NCI-H2107 treated with DMSO at 0.1 percent for 48 hours (cell line): ENCODE measurements around the gene OPA3.

Source experiments
- DNase-seq: peaks from one replicate; lab custom pipeline; 2025; ENCODE audit not compliant: unreplicated experiment; lab: John Stamatoyannopoulos, UW

The OPA3 gene

DNA sequence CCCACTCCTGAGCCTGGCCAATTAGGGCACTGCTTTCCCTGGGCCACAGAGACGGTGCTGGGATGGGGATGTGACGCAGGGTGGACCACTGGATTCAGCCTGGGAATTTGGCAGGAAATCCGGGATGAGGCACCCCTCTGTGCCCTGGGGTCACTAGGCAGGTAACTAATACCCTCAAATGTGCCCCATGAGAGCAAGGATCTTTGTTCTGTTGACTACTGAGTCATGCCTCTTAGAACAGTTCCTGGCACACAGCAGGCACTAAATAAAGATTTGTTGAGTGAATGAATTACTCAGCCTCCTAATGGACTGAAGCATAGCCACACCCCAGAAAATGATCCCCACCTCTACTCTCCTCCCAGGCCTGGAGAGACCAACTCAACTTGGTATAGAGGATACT is 15.9 kb downstream of the OPA3 start:
- no peak for DNase-seq

DNA sequence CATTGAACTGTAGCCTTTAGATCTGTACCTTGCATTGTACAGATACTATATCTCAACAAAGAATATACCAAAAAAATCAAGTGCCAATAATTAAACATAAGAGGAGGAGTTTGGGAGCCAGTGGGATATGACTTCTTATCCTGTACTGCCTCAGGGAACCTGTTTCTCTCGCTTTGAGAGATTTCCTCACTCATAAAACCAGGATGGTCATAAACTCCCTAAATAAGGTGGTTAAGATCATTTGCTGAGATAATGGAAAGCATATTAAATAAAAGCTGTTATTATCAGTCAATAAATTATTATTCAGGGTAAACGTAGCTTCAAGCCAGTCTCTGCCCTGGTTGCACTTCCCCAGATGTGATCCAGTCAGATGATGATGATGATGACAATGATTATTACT is 17.0 kb downstream of the OPA3 start:
- DNase-seq: no peak

DNA sequence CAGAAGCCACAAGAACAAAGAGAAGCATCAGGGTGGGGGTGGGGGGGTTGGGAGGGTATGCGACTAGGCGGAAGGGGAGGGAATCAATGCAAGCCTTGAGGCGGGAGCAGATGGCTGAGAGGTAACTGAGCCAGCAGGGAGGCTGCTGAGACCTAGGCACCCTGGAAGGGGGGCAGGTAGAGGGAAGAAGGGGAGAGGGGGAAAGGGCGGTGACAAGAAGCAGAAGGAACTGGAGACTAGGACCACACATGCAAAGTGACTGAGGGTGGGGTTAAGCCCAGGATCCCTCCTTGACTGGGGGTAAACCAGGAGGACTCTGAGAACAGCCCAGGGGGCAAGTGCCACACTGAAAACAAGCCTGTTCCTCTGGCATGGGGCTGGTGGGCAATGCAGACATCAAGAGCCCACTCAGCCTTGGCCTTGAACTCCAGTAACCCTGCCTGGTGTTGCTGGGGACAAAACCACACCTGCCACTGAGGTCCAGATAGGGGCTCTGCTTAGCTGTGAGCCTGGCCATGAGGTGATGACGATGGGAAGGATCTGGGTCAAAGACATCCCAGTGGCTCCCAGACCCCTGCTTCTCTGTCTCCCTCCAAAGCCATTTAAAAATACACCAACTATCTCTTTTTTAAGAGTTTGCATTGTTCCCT is 20.3 kb downstream of the OPA3 start:
- DNase-seq: no peak

DNA sequence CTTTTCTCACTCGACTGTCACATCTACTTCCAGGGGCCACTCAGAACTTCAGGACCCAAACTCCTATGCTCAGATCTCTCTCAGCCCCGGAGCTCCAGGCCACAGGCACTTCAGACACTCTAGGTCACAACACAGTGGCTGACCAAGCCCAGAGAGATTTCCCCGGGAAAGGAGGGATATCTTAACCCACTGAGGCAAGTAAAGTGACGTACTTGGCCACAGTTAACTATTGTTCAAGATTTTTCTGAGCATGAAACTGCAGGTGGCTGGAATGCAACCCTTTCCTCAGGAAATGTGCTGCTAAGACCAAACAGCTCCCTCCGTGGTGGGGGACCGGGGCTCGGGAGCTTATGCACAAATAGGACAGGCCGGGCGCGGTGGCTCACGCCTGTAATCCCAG is 23.9 kb downstream of the OPA3 start:
- no peak for DNase-seq

DNA sequence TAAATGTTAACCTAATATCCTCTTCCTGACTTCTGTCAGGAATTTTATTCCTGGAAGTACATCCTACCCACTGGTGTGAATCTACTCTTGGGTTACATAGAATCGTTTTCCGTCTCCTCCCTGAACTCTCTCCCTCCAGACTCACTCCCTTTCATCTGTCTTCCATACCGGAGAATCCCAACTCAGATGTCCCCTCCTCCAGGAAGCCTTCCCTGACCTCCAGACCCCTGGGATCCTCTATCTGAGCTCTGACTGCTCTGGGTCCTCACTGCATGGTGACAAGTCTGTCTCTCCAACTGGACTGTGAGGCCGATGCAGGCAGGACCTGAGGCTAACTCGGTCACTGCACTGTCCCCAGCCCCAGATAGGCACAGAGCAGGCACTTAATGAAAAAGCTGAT is 24.6 kb downstream of the OPA3 start:
- DNase-seq: no peak

DNA sequence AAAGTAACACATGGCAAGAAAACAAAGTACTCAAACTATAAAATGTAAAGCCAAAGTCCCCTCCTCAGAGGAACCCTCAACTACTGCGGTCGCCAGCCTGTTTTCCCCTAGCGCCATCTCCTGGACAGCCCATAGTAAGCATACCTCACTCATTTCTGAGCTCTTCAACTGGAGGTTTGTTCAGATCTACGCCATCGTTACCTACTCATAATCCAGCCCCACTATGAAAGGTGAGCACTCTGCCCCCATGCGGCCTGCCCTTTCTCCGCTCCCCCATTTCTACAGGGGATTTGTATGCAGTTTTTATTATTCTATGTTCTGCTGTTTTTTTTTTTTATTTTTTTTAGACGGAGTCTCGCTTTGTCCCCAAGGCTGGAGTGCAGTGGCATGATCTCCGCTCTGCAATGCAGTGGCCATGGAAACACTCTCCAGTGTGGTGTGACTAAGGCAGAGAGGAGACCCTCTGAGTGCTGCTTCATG is 26.2 kb downstream of the OPA3 start:
- DNase-seq: no peak

DNA sequence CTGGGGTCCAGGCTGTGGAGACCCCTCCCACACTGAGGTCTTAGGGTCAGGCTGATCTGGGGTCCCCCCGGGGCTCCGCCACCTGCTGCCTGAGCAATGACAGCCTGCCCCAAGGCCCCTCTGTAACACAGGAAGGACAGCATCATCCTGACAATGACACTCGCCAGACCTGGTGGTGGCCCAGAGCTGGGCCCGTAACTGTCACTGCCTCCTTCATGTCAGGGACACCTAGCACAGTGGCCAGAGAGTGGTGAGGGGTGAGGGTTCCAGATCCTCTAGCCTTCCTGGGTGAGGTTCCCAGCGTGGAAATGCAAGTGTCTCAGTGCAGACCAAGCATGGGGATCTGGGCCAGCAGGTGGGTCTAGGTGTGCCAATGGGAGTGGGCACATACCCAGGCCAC is 27.8 kb downstream of the OPA3 start:
- DNase-seq: no peak

DNA sequence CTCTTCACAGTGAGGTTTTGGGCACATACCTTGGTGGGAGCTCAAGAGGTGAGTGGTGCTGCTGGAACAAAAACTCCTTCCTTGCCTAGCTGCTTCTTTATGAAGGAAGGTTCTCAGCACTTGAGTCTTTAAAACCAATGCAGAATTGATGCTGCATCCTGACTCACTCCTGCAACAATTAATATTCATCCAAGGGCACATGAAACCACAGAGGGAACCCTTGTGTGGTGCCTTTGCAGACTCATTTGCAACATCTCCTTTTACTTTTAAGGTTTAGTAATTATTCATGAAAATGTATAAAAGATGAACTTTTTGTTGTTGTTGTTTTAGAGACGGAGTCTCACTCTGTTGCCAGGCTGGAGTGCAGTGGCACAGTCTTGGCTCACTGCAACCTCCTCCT is 30.1 kb downstream of the OPA3 start:
- no peak for DNase-seq

DNA sequence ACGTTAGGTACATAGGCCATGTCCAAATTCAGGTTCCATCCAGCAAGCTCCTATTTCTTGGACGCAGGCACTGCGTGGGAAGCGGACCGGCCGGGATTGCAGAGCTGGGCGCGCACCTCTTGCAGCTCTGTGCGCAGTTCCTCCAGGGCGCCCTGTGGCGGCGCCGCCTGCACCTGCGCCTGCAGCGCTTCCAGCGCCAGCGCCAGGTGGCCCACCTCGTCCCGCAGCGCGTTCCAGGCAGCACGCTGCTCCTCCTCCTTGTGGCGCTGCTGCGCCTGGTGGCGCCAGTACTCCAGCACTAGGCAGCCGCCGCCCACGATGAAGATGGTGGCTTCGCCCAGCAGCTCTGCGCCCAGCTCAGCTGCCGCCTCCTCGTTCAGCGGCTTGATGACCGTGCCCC is 31.1 kb downstream of the OPA3 start:
- peak; percentile 64 for DNase-seq

DNA sequence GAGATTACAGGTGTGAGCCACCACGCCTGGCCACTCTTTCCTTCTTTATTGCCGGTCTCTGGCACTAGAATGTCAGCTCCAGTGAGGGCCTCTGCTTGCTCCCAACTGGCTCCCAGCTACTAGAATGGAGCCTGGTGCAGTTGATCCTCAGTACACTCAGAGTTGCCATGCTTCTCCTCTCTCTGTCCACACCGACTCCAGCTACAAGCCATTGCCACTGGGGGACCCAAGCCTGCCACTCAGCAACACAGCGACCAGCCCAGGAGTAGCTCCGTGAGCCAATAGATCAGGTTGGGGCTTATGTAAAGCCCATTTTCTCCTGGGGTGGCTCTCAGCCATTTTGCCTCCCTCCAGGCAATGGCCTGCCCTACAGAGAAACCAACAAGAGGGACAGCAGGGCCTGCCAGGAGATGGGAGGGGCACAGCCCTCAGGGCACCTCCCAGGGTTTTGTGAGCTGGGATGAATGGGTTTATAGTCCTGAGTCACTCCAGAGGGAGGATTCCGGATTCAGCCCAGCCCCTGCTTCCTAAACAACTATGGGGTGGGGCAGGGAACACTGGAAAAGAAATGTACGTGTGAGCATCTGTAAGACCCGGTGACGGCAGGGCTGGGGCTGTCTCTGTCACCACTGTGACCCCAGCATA is 36.5 kb downstream of the OPA3 start:
- DNase-seq: no peak

DNA sequence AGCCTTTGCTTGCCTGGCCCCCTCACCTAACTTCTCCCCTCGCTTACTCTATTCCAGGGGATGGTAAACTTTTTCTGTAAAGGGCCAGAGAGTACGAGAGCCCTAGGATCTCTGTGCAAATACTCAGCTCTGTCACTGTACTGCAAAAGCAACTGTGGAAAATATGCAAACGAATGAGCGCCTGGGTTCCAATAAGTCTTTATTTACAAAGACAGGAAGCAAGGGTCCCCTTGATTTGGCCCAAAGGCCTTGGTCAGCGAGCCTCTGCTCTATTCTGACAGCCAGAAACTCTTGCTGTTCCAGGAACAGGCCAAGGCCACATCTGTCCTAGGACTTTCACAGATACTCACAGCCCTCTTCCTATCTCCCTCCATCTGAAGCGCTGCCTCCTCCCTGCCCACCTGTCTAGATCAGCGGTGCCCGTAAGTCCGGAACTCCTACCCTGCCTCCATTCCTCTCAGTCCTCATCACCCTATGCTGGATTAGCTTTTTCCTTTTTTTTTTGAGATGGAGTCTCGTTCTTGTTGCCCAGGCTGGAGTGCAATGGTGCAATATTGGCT is 37.3 kb downstream of the OPA3 start:
- no peak for DNase-seq

DNA sequence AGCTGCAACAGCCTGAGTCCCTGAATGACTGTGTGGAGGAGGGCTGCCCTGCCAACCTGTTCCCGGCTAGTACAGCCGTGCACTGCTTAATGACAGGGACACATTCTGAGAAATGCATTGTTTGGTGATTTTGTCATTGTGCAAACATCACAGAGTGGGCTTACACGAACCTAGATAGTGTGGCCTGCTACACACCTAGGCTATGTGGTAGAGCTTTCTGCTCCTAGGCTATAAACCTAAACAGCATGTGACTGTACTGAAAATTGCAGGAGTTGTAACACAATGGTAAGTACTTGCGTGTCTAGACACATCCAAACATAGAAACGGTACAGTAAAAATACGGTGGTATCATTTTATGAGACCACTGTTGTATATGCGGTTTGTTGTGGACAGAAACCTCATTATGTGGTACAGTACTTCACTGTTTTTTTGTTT is 42.4 kb downstream of the OPA3 start:
- DNase-seq: peak; percentile 29

DNA sequence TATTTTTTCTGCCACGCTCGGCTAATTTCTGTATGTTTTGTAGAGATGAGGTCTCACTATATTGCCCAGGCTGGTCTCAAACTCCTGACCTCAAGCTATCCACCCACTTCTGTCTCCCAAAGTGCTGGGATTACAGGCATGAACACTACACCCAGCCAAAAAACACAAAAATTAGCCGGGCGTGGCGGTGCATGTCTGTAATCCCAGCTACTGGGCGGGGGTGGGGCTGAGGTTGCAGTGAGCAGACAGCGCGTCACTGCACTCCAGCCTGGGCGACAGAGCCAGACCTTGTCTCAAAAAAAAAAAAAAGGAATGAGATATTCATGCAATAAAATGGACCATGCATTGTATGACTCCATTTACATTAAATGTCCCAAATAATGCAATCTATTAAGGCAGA is 45.1 kb downstream of the OPA3 start:
- no peak for DNase-seq

DNA sequence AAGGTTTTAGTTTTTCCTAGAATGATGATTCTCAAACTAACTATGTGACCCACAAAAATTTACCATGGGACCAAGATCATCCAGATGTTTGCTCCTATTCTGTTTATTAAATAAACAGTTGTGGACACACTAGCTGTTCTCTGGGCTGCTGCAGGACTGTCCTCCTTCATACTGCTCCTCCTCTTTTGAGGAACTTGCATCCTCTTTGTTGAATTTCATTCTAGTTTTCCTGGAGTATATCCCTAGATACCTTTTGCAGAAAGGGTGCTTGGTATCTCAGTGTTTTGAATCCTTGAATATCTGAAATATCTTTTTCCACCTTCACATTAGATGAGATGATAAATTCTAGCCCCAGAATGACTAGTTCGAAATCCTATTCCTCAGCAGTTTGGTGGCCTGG is 53.3 kb downstream of the OPA3 start:
- DNase-seq: no peak

DNA sequence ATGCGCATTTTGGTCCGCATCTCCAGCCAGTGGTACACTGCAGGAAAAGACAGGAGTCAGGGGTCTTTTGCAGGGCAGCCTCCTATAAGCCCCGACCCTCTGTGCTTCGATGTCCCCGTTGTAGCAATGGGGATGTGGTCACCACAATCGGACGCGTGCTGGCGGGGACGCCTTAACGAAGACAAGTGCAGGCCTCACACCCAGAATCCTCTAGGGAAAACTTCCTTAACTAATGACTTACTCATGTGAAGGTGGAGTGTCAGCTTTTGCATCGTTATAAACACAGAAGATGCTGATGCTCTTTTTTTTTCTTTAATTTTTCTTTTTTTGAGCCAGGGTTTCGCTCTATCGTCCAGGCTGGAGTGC is 55.2 kb downstream of the OPA3 start:
- no peak for DNase-seq

DNA sequence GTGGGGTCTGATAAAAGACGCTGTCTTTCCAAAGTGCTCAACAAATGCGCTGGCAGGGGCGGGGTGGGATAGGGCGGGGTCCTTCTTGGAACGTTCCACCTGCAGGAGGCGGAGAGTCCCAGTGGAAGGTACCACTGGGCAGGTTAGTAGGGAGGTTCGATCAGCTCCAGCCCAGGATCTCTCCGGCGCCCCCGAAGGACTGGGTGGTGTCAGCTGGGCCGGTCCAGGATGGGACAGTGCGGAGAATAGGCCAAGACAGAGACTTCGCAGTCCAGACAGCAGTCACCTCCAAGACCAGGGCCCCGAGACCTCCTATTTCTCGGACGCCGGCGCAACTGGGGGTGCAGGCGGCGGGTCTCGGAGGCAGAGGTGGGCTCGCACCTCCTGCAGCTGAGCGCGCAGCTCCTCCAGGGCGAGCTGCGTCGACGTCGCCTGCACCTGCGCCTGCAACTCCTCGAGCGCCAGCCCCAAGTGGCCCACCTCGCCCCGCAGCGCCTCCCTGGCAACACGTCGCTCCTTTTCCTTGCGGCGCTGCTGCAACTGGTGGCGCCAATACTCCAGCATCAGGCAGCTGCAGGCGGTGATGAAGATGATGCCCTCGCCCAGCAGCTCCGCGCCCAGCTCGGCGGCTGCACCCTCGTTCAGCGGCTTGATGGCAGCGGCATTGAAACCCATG is 55.7 kb downstream of the OPA3 start:
- DNase-seq: peak; percentile 28

DNA sequence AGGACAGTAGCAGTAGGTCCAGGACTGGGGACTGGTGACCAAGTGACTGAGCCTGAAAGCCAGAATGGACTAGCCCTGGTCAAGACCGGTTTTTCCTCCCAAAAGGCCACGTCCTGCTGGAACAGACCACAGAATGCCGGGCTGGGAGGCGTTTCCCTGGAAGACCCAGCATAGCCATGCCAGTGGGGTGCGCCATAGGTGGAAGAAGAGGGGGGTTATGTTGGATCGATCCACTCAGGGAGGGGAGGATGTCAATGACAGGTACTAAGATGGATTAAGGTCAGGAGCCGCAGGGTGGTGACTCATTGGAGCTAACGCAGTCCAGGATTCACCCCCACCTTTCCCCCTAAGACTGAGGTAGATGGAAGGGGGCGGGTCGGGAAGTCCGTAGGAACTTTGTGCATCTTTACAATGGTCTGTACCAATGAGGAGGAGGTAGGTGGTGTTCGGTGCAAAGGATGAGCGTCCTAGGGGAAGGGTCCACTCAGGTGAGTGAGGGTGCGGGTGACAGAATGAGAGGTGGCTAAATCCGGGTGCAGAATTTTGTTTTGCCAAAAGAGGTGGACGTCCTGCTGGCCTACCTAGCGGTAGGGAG is 56.4 kb downstream of the OPA3 start:
- DNase-seq: no peak

DNA sequence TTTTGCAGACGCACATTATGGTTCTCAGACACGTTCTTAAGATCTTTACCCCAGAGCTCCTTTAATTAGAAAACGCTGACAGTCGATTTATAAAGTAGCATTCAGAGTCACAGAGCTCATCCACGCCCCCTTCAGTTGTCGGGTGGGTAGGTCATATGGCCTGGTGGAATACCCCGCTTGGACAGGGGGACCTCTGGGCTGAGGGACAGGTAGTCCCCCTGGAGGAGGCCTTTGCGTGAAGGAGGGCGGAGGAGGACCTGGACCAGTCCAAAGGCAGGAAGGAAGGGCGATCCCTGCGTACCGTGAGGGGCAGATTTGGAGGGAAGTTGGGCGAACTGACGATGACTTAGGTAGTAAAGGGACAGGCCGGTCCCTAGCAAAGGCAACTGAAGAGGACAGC is 56.9 kb downstream of the OPA3 start:
- no peak for DNase-seq

DNA sequence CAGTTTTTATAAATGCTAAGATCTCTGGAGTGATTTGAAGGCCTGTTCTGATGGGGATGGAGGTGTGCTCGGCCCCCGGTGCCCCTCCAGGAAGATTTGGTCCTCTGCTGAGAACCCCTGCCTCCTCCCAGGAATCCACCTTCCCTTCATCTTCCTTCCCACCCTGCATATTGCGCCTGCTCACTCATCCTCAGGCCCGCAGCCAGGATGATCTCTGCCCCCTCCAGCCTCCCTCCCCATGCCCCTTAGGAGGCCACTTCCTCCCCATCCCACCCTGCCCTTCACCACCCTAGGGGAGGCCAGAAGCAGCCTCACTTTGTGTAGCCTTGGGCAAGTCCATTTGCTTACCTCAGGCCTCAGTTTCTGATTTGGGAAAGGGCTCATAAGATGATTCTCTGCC is 57.6 kb downstream of the OPA3 start:
- no peak for DNase-seq

DNA sequence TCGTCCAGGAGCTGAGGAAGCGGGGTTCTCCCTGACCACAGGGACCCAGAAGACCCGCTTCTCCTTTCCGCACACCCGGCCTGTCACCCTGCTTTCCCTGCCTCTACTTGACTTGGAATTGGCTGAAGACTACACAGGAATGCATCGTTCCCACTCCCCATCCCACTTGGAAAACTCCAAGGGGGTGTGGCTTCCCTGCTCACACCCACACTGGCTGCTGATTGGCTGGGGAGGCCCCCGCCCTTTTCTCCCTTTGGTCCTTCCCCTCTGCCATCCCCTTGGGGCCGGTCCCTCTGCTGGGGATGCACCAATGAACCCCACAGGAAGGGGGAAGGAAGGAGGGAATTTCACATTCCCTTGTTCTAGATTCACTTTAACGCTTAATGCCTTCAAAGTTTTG is 58.5 kb downstream of the OPA3 start:
- DNase-seq: no peak

DNA sequence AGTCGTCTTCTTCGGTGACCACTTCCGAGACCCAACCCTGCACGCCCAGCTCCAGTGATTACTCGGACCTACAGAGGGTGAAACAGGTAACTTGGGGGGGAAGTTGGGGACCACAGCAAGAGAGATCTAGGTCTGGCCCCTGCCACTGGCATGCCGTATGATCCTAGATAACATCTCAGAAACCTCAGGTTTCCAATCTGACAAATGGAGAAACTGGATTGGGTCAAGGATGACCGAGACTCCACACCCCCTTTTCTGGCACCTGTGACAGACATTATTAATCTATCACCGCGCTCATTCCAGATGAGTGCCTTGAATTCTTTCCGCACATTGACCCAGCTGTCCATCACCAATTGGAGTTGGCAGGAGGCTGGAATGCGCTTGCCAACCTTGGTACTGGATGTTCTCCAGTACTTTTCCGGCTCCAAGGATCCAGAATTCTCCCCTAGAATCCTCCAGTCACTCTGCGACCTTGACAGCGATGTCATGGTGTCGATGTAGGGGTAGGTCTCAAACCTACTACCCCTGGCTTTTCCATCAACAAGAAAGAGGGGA is 60.0 kb downstream of the OPA3 start:
- no peak for DNase-seq
